Neural cell (in vitro differentiated cells): ENCODE results near the gene DIP2C.

ENCODE experiments used
- EP300 ChIP-seq: fragments of 450-650 bp; conservative IDR thresholded peaks from 2 replicates; pipeline ENCODE4 v1.6.1; 2014; ENCODE audit warnings: antibody characterized with exemption, mild to moderate bottlenecking, moderate library complexity; ENCODE audit not compliant: poor library complexity, severe bottlenecking
- POLR2AphosphoS5 ChIP-seq: IDR thresholded peaks from 2 replicates; pipeline ENCODE4 v1.6.1; 2012
- TF ChIP-seq, protein P1 (sequence below): IDR thresholded peaks from 2 replicates; pipeline ENCODE4 v1.6.1; 2012; ENCODE audit warnings: borderline replicate concordance
- TF ChIP-seq, protein P2 (sequence below): fragments of 450-650 bp; IDR thresholded peaks from 2 replicates; pipeline ENCODE4 v1.5.1; 2014; ENCODE audit warnings: antibody characterized with exemption, mild to moderate bottlenecking, moderate library complexity; ENCODE audit not compliant: poor library complexity, severe bottlenecking

DNA sequence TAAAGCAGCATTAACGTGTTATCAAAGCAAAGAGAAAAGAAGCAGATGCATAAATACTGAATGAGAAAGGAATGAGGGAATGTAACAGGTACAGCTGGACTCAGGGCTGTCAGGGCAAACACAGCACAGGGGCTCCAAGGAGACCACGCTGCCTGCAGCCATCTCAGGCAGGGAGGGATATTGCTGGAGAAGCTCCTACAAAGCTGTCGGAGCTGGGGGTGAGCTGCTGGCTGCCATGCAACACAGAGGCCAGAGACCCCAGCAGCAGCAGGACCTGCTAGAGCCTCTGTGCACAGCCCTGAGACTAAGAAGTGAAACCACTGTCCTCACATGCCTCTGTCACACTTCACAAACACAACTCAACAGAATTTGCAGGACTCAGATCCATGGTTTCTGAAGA, 235.8 kb downstream of the DIP2C start:
- TF ChIP-seq EP300 (no peak), POLR2AphosphoS5 (no peak)
- TF ChIP-seq, protein P1, sequence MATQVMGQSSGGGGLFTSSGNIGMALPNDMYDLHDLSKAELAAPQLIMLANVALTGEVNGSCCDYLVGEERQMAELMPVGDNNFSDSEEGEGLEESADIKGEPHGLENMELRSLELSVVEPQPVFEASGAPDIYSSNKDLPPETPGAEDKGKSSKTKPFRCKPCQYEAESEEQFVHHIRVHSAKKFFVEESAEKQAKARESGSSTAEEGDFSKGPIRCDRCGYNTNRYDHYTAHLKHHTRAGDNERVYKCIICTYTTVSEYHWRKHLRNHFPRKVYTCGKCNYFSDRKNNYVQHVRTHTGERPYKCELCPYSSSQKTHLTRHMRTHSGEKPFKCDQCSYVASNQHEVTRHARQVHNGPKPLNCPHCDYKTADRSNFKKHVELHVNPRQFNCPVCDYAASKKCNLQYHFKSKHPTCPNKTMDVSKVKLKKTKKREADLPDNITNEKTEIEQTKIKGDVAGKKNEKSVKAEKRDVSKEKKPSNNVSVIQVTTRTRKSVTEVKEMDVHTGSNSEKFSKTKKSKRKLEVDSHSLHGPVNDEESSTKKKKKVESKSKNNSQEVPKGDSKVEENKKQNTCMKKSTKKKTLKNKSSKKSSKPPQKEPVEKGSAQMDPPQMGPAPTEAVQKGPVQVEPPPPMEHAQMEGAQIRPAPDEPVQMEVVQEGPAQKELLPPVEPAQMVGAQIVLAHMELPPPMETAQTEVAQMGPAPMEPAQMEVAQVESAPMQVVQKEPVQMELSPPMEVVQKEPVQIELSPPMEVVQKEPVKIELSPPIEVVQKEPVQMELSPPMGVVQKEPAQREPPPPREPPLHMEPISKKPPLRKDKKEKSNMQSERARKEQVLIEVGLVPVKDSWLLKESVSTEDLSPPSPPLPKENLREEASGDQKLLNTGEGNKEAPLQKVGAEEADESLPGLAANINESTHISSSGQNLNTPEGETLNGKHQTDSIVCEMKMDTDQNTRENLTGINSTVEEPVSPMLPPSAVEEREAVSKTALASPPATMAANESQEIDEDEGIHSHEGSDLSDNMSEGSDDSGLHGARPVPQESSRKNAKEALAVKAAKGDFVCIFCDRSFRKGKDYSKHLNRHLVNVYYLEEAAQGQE = no peak
- TF ChIP-seq, protein P2, sequence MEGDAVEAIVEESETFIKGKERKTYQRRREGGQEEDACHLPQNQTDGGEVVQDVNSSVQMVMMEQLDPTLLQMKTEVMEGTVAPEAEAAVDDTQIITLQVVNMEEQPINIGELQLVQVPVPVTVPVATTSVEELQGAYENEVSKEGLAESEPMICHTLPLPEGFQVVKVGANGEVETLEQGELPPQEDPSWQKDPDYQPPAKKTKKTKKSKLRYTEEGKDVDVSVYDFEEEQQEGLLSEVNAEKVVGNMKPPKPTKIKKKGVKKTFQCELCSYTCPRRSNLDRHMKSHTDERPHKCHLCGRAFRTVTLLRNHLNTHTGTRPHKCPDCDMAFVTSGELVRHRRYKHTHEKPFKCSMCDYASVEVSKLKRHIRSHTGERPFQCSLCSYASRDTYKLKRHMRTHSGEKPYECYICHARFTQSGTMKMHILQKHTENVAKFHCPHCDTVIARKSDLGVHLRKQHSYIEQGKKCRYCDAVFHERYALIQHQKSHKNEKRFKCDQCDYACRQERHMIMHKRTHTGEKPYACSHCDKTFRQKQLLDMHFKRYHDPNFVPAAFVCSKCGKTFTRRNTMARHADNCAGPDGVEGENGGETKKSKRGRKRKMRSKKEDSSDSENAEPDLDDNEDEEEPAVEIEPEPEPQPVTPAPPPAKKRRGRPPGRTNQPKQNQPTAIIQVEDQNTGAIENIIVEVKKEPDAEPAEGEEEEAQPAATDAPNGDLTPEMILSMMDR = no peak
